Prostate gland (tissue), 2 donors: ENCODE measurements around the gene SLC25A38.

Experiments
- CTCF ChIP-seq, 4 experiments: fragments of 200-600 bp in 2 of 4; fragments of 450-650 bp in 2 of 4; sonication (generic) in 2 of 4; IDR thresholded peaks; 1 replicate in 3 of 4; 2 replicates in 1 of 4; pipeline ENCODE4 v1.5.1; 2016 to 2019; ENCODE audit warnings: antibody characterized with exemption in 4 of 4, mild to moderate bottlenecking in 2 of 4, moderate library complexity in 2 of 4
- POLR2A ChIP-seq: fragments of 450-650 bp; IDR thresholded peaks from one replicate; pipeline ENCODE4 v1.6.1; 2016; ENCODE audit warnings: antibody characterized with exemption, mild to moderate bottlenecking

- TF ChIP-seq CTCF (IDR thresholded peaks at IDR 0.05) (no peak), POLR2A (no peak)
Observed at GRCh38 chr3:39427506-39427905, 44.3 kb downstream of the SLC25A38 start.
